ENCODE measurements around the gene KCTD17.

Gene KCTD17

GRCh38 chr22:37105990-37106389 lies 54.4 kb downstream of the KCTD17 start:
- no peak for DNase-seq (ENCODE audit: low read depth)

- no peak for DNase-seq (ENCODE audit: low read depth)
Measured at GRCh38 chr22:37107816-37108621, 56.5 kb downstream of the KCTD17 start.

GRCh38 chr22:37109242-37109917 lies 57.8 kb downstream of the KCTD17 start, which contains the start of gene TMPRSS6:
Gene TMPRSS6, minus strand, starts transcription at chr22:37109713. Its CDS starts 6,296 bp downstream, at chr22:37103417.
- no peak for DNase-seq (ENCODE audit: low read depth)

- no peak for DNase-seq (ENCODE audit: low read depth)
Measured at GRCh38 chr22:37111156-37111717, 59.7 kb downstream of the KCTD17 start.

- DNase-seq (ENCODE audit: low read depth) = no peak
Measured at GRCh38 chr22:37112084-37112728, 60.7 kb downstream of the KCTD17 start.

Measured in stimulated activated CD8-positive, alpha-beta memory T cell treated with anti-CD3 and anti-CD28 coated beads, Interleukin-7, amount 100 ng/mL, for 24 hours (primary cell).